Glutamatergic neuron (in vitro differentiated cells): ENCODE measurements around the gene MOG. TPM values are rescaled to one million over a fixed set of nuclear protein-coding genes. Genes with fewer than 3 reads are reported as not detected.
"Not testable (repeated sequence)": the region's sequence is repeated elsewhere in the genome, so short reads cannot be mapped to it uniquely, and the experiment has no call there.

Experiments used
- DNase-seq: peaks from one replicate; pipeline ENCODE4 v3.0.0; 2022
- H3K27ac Mint-ChIP-seq: one replicate; pipeline ENCODE4 v1.8.0; 2020; ENCODE audit warnings: mild to moderate bottlenecking, mixed read lengths, inconsistent platforms; ENCODE audit not compliant: unreplicated experiment
- H3K27me3 Mint-ChIP-seq: one replicate; pipeline ENCODE4 v1.8.0; 2020; ENCODE audit warnings: mild to moderate bottlenecking, moderate library complexity, mixed read lengths, inconsistent platforms; ENCODE audit not compliant: unreplicated experiment
- H3K36me3 Mint-ChIP-seq: one replicate; pipeline ENCODE4 v1.8.0; 2020; ENCODE audit warnings: mild to moderate bottlenecking, mixed read lengths, inconsistent platforms; ENCODE audit not compliant: unreplicated experiment
- H3K4me1 Mint-ChIP-seq: one replicate; pipeline ENCODE4 v1.8.0; 2020; ENCODE audit warnings: mild to moderate bottlenecking, low read depth, mixed read lengths, inconsistent platforms; ENCODE audit not compliant: unreplicated experiment
- H3K4me3 Mint-ChIP-seq: one replicate; pipeline ENCODE4 v1.8.0; 2020; ENCODE audit warnings: mild to moderate bottlenecking, mixed read lengths, inconsistent platforms; ENCODE audit not compliant: unreplicated experiment
- H3K9me3 Mint-ChIP-seq: one replicate; pipeline ENCODE4 v1.8.0; 2020; ENCODE audit warnings: mild to moderate bottlenecking, moderate library complexity, mixed read lengths, inconsistent platforms; ENCODE audit not compliant: unreplicated experiment
- CTCF ChIP-seq: fragments of 200-600 bp; sonication (generic); IDR thresholded peaks from one replicate; pipeline ENCODE4 v1.5.0; 2021; ENCODE audit not compliant: partially characterized antibody, unreplicated experiment
- total RNA-seq: library from RNA; stranded (reverse); fragmentation: NEBNext Ultra II Directional; extraction: Animal tissue kit (Norgen Biotek cat#: 25700); gene quantifications from one replicate; pipeline ENCODE4 v1.2.1, GENCODE V29; 2021; ENCODE audit not compliant: unreplicated experiment

The MOG gene
- total RNA-seq, 1 donor from 2014 or later, result not detected

GRCh38 chr6:29655658-29656057, 1.2 kb upstream of the MOG start:
- Mint-ChIP-seq H3K9me3 (peaks cover 3% of the 10 kb centered on the region), H3K4me1 (no peaks in the 10 kb centered on the region)

DNA sequence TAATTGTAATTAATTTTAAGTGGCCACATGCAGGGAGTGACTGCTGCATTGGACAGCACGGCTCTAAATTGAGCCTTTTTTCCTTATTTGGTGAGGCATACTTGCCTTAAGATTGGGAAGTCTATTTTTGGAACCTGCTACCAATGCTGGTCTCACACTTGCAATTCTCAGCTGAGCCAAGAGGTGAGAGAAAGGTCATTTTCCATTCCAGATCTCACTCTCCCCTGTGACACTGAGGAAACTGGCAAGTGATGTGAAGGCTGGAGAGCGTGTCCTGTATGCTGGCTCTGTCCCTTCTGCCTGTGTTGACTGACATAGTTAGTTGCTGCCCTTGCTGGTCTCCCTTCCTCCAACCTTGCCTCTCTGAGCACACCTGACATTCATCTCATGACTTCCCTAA, 735 bp upstream of the MOG start:
- no peaks in the 10 kb centered on the region for H3K27me3 Mint-ChIP-seq
- no peaks in the 10 kb centered on the region for H3K4me1 Mint-ChIP-seq
- H3K36me3 Mint-ChIP-seq, result no peaks in the 10 kb centered on the region
- H3K9me3 Mint-ChIP-seq, result peaks cover 3% of the 10 kb centered on the region
- no peak for TF ChIP-seq CTCF
- no peak overlapping the region for H3K27ac Mint-ChIP-seq
- DNase-seq, result no peak
- no peak overlapping the region for H3K4me3 Mint-ChIP-seq

More at GRCh38 chr6:29655658-29656057, 1.2 kb upstream of the MOG start:
- H3K4me3 Mint-ChIP-seq, result no peak overlapping the region
- H3K27ac Mint-ChIP-seq, result no peak overlapping the region
- DNase-seq, result no peak
- TF ChIP-seq CTCF, result no peak
- H3K27me3 Mint-ChIP-seq, result no peaks in the 10 kb centered on the region
- no peaks in the 10 kb centered on the region for H3K36me3 Mint-ChIP-seq

DNA sequence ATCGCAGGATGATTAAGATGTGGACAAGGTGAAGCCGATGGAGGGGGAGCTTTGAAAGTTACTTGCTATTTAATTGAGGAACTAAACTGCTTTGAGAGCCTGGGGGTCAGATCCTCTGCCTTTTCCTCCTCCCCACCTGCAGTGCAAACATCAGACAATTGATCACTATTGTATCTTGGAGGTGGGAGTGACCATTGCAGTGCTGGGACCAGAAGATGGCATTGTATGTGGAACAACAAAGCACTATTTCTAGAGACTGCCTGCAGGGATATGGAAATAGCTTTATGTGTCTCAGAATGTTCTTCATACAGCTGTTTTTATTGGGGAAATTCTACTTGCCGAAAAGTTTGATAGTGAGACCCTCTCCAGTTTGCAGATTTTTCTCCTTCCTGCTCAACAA, 4.2 kb downstream of the MOG start:
- Mint-ChIP-seq H3K4me3 (no peak overlapping the region), H3K4me1 (peaks cover 3% of the 10 kb centered on the region), H3K9me3 (peaks cover 2% of the 10 kb centered on the region), H3K27me3 (peaks cover 2% of the 10 kb centered on the region), H3K36me3 (no peaks in the 10 kb centered on the region), H3K27ac (no peak overlapping the region)
- no peak for TF ChIP-seq CTCF
- DNase-seq, result no peak

GRCh38 chr6:29661502-29662141, 4.7 kb downstream of the MOG start:
- H3K4me1 Mint-ChIP-seq, DNase-seq, H3K4me3 Mint-ChIP-seq, H3K36me3 Mint-ChIP-seq, H3K27ac Mint-ChIP-seq, H3K9me3 Mint-ChIP-seq, H3K27me3 Mint-ChIP-seq: not testable (repeated sequence)

- peaks cover 4% of the 10 kb centered on the region for H3K4me1 Mint-ChIP-seq
- H3K36me3 Mint-ChIP-seq, result no peaks in the 10 kb centered on the region
- no peak overlapping the region for H3K27ac Mint-ChIP-seq
- no peak for TF ChIP-seq CTCF
- peaks cover 3% of the 10 kb centered on the region for H3K27me3 Mint-ChIP-seq
- no peak for DNase-seq
- H3K9me3 Mint-ChIP-seq, result peaks cover 2% of the 10 kb centered on the region
- no peak overlapping the region for H3K4me3 Mint-ChIP-seq
Observed at GRCh38 chr6:29663300-29664042, 6.6 kb downstream of the MOG start.
